Fibroblast of skin of left quadriceps (primary cell): ENCODE results near the gene ZSWIM3.

Experiments used
- DNase-seq, 2 experiments: peaks; one replicate each; pipeline ENCODE4 v3.0.0-alpha.2; 2013; ENCODE audit warnings: low read depth in 2 of 2

ZSWIM3 gene

GRCh38 chr20:45909336-45909808, 52.0 kb downstream of the ZSWIM3 start:
- DNase-seq, result no peak

GRCh38 chr20:45909817-45910669, 52.6 kb downstream of the ZSWIM3 start:
- DNase-seq, result no peak

GRCh38 chr20:45910670-45911485, 53.5 kb downstream of the ZSWIM3 start:
- peak; percentile 100 for DNase-seq

GRCh38 chr20:45911486-45912343, 54.3 kb downstream of the ZSWIM3 start, which contains the start of gene PLTP:
PLTP (minus strand) TSS chr20:45912155; CDS start chr20:45911452, 703 bp downstream.
- DNase-seq, result no peak

- DNase-seq, result no peak
Measured at GRCh38 chr20:45912344-45912682, 54.9 kb downstream of the ZSWIM3 start.

- DNase-seq, result no peak
Measured at GRCh38 chr20:45913116-45913515, 55.7 kb downstream of the ZSWIM3 start.

GRCh38 chr20:45917790-45918141, 60.4 kb downstream of the ZSWIM3 start:
- no peak for DNase-seq

GRCh38 chr20:45918182-45918737, 60.8 kb downstream of the ZSWIM3 start:
- DNase-seq, result no peak

- DNase-seq, result no peak
Measured at GRCh38 chr20:45918779-45919537, 61.5 kb downstream of the ZSWIM3 start.

- DNase-seq, result no peak
Measured at GRCh38 chr20:45919542-45920399, 62.4 kb downstream of the ZSWIM3 start.

GRCh38 chr20:45920462-45921336, 63.3 kb downstream of the ZSWIM3 start:
- DNase-seq, result no peak

GRCh38 chr20:45921337-45922189, 64.1 kb downstream of the ZSWIM3 start:
- DNase-seq, result no peak

GRCh38 chr20:45924391-45925261, 67.2 kb downstream of the ZSWIM3 start:
- DNase-seq, result no peak

- no peak for DNase-seq
Measured at GRCh38 chr20:45925821-45926506, 68.5 kb downstream of the ZSWIM3 start.

- DNase-seq, result no peak
Measured at GRCh38 chr20:45926731-45927070, 69.3 kb downstream of the ZSWIM3 start.
